8988T (cell line): ENCODE measurements around the gene CAB39L.
"Not testable (repeated sequence)": the region's sequence is repeated elsewhere in the genome, so short reads cannot be mapped to it uniquely, and the experiment has no call there.

ENCODE experiments used
- DNase-seq: peaks from one replicate; pipeline ENCODE4 v3.0.0; 2011

CAB39L gene

GRCh38 chr13:49305792-49306425 is 138.0 kb downstream of the CAB39L start:
- no peak for DNase-seq

- DNase-seq, result no peak
Measured at GRCh38 chr13:49304763-49305700, 138.8 kb downstream of the CAB39L start.

GRCh38 chr13:49304356-49304755 is 139.5 kb downstream of the CAB39L start:
- no peak for DNase-seq

GRCh38 chr13:49303533-49304252 is 140.2 kb downstream of the CAB39L start:
- DNase-seq, result no peak

- no peak for DNase-seq
Measured at GRCh38 chr13:49302817-49303216, 141.0 kb downstream of the CAB39L start.

GRCh38 chr13:49302222-49302621 is 141.6 kb downstream of the CAB39L start:
- DNase-seq, result no peak

- DNase-seq, result peak; percentile 49
Measured at GRCh38 chr13:49300739-49301589, 142.9 kb downstream of the CAB39L start.

GRCh38 chr13:49300276-49300675 is 143.6 kb downstream of the CAB39L start:
- DNase-seq, result no peak

- DNase-seq, result no peak
Measured at GRCh38 chr13:49298903-49299605, 144.8 kb downstream of the CAB39L start.

GRCh38 chr13:49298416-49298815 is 145.4 kb downstream of the CAB39L start:
- DNase-seq, result no peak

GRCh38 chr13:49297338-49297737 is 146.5 kb downstream of the CAB39L start:
- no peak for DNase-seq

- no peak for DNase-seq
Measured at GRCh38 chr13:49296659-49297058, 147.2 kb downstream of the CAB39L start.

- no peak for DNase-seq
Measured at GRCh38 chr13:49295244-49295643, 148.6 kb downstream of the CAB39L start.

- not testable (repeated sequence) for DNase-seq
Measured at GRCh38 chr13:49294723-49295122, 149.1 kb downstream of the CAB39L start.

- DNase-seq, result no peak
Measured at GRCh38 chr13:49292742-49293486, 150.9 kb downstream of the CAB39L start.

- no peak for DNase-seq
Measured at GRCh38 chr13:49288458-49288857, 155.4 kb downstream of the CAB39L start.

GRCh38 chr13:49287995-49288394 is 155.9 kb downstream of the CAB39L start:
- no peak for DNase-seq

- DNase-seq, result no peak
Measured at GRCh38 chr13:49279885-49280284, 164.0 kb downstream of the CAB39L start.

- DNase-seq, result no peak
Measured at GRCh38 chr13:49279112-49279511, 164.8 kb downstream of the CAB39L start.

GRCh38 chr13:49278211-49278610 is 165.7 kb downstream of the CAB39L start:
- DNase-seq, result no peak

GRCh38 chr13:49272296-49272695 is 171.6 kb downstream of the CAB39L start:
- no peak for DNase-seq
